GM18858 (cell line): Measurements from ENCODE around the gene HERPUD1.

Experiments
- ATAC-seq: cut with Tn5 transposase; IDR thresholded peaks from one replicate; pipeline ENCODE4 v1.9.1; 2021; ENCODE audit not compliant: unreplicated experiment

The HERPUD1 gene

DNA sequence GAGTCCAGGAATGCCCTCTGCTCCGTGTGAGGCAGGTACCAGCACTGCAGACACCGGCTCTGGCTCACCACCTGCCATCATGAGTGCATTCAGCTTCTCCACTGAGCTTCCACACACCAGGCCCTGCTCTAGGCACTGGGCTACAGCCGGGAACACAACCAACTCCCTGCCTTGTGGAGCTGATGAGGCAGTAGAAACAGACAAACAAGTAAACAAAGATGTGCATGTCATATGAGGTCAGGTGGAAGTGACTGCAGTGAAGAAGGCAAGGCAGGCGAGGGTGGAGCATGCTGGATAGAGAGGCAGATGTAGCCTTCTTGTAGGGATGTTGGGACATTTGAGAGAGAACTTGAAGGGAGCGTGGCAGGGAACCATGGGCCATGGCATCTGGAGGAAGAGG lies 62.4 kb downstream of the HERPUD1 start:
- no peak for ATAC-seq
